NCI-H1930 (cell line): Measurements from ENCODE around the gene COL5A1.

Experiments
- DNase-seq, 2 experiments: peaks; one replicate each; lab custom pipeline; 2025; lab: John Stamatoyannopoulos, UW

COL5A1 gene

GRCh38 chr9:134770972-134771971 lies 129.7 kb downstream of the COL5A1 start:
- no peak for DNase-seq

- DNase-seq, result no peak
Measured at GRCh38 chr9:134772331-134772730, 130.7 kb downstream of the COL5A1 start.

- no peak for DNase-seq
Measured at GRCh38 chr9:134773842-134774241, 132.2 kb downstream of the COL5A1 start.

- no peak for DNase-seq
Measured at GRCh38 chr9:134774410-134774809, 132.8 kb downstream of the COL5A1 start.

- no peak for DNase-seq
Measured at GRCh38 chr9:134775081-134775951, 133.7 kb downstream of the COL5A1 start.

GRCh38 chr9:134776080-134776796 lies 134.6 kb downstream of the COL5A1 start:
- DNase-seq, result no peak

- no peak for DNase-seq
Measured at GRCh38 chr9:134777153-134777552, 135.6 kb downstream of the COL5A1 start.

- no peak for DNase-seq
Measured at GRCh38 chr9:134778156-134778555, 136.6 kb downstream of the COL5A1 start.

GRCh38 chr9:134778841-134779411 lies 137.3 kb downstream of the COL5A1 start:
- DNase-seq, result peak in 1 of 2 experiments; percentile 36

GRCh38 chr9:134779640-134780039 lies 138.0 kb downstream of the COL5A1 start:
- no peak for DNase-seq

DNA sequence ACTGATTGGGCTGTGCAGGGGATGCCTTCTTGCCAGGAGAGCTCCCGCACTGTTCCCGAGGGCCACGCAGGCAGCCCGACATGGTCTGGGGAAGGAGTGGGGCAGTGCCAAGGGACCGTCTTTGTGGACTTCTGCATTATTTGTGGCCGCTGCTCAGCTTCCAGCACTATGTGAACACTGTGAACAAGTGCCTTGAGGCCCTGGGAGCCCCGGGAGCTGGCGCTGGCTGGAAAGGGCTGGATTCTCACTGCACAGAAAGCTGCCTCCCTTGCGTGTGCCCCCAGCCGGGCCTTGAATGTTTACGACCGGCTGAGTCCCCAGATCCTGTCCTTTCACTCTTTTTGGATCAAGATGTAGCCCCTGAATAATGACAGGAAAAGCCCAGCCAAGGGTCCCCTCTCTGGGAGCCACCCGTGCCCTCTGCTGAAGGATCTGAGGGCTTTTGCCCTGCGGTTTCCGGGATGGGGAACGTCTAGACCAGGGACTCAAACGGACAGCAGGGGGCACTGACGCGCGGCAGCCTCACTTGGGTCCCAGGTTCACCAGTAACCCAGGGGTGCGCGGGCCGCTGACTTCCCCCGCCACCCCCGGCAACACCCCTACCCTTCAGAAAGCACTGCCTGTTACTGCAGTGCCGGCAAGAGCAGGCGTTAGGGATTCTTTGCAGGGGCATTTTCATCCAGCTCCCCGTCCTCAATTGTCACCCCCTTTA lies 140.1 kb downstream of the COL5A1 start:
- DNase-seq, result no peak

DNA sequence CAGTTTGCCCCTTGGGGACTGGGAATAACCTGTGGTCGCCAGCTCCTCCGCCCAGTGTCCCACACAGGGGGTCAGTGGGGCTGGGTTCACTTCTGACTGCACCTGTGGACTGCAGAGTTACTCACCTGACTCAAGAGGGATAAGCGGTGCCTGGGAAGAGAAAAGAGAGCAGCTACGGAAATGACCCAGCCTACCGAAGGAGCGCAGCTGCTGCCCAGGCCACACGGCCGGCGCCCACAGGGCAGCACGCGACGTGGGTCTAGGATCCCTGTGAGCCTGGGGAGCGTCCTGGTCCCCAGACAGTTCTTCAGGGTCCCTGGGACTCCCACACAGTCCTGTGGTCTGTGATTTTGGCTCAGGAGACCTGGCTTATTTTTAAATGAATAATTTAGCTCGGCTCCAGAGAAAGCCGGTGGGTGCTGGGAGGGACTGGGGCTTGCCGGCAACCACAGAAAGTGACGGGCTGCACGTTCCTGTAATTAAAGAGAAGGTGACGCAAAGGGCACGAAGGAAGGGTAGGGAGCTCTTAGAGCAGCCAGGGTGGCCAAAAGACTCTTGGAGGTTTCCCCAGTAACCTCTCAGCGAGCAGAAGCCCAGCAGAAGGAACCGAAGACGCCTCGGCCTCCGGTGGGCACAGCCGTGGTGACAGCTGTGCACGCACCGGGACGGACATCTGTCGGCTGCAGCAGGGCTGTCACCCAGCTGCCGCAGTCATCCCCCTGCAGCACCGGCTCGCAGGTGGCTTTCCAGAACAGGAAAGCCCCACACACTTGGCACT lies 141.5 kb downstream of the COL5A1 start:
- no peak for DNase-seq

- no peak for DNase-seq
Measured at GRCh38 chr9:134783699-134784039, 142.1 kb downstream of the COL5A1 start.

DNA sequence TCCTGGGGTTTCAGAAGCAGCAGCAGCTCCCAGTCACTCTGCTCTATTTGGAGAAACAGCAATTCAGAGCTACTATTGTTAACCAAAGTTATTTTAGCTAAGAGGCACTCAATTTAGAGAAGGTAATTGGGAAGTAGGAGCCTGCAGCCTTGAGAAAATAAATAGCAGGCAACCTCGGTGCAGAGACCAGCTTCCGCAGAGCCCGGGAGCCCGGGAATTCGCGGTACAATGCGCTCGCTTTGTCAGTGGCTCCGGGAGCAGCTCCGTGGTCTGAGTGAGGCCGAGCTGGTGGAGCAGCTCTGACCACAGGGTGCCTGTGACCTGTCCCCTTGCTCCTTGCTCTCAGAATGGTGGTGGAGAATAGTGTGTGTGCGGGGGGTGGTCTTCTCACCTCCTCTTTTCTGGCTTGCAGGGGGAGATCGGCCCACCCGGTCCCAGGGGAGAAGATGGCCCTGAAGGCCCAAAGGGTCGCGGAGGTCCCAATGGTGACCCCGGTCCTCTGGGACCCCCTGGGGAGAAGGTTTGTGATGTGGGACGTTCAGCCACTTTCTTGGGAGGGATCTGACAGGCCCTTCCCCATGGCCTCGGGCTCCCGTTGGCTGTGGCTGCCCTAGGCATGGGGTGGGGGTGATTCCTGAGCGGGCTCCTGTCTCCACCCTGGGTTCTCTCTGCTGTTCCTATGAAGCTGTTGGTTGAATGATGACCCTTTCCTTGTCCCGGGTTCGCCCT lies 143.1 kb downstream of the COL5A1 start:
- DNase-seq, result no peak

- no peak for DNase-seq
Measured at GRCh38 chr9:134785325-134786108, 143.9 kb downstream of the COL5A1 start.

DNA sequence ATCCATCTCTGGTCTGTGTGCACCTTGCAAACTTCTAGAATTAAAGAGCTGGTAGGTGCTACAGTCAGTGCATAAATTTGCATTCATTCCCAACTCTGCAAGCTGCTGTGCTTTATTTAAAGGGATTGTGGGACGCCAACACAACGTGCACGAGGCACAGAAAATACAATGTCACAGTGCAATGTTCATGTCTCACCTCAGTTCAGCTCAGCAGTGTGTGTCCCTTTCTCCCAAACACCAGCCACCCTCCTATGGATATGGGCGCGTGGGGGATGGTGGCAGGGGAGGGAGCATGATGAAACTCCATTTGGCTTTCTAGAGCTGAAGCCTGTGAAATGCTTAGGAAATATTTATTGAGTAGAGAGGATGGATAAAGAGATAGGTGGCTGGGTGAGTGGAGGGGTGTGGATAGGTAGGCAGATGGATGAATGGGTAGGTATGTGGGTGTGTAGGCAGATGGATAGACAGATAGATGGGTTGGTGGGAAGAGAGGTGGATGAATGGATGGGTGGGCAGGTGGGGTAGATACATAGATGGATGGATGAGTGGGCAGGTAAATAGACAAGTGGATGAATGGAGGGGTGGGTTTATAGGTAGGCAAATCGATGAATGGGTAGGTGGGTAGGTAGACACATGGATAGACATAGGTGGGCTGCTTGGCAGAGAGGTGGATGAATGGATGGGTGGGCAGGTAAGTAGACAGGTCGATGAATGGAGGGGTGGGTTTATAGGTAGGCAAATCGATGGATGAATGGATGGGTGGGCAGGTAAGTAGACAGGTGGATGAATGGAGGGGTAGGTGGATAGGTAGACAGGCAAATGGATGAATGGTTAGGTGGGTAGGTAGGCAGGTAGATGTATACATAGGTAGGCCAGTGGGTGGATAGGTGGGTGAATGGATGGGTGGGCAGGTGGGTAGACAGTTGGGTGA lies 146.3 kb downstream of the COL5A1 start:
- DNase-seq, result no peak

- DNase-seq, result no peak
Measured at GRCh38 chr9:134789168-134789567, 147.6 kb downstream of the COL5A1 start.

DNA sequence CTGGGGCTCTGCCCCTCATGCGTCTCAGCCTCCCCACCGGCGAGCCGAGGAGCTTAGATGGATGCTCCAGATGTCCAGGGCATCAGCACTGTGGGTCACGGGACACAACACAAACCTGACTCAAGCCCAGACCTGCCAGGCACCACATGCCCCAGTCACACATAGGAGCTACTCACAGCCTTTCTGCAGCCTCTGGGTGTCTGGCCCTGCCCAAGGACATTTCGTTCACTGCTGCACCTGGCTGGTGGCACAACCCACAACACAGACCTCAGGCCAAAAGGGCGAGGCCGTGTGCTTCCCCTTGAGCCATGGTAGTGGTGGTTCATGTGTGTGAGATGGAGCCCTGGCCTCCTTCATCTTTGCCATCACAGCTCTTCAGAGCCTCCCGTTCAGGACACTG lies 149.4 kb downstream of the COL5A1 start:
- DNase-seq, result no peak
